Measurements from ENCODE around the gene NPLOC4.

NPLOC4 gene

DNA sequence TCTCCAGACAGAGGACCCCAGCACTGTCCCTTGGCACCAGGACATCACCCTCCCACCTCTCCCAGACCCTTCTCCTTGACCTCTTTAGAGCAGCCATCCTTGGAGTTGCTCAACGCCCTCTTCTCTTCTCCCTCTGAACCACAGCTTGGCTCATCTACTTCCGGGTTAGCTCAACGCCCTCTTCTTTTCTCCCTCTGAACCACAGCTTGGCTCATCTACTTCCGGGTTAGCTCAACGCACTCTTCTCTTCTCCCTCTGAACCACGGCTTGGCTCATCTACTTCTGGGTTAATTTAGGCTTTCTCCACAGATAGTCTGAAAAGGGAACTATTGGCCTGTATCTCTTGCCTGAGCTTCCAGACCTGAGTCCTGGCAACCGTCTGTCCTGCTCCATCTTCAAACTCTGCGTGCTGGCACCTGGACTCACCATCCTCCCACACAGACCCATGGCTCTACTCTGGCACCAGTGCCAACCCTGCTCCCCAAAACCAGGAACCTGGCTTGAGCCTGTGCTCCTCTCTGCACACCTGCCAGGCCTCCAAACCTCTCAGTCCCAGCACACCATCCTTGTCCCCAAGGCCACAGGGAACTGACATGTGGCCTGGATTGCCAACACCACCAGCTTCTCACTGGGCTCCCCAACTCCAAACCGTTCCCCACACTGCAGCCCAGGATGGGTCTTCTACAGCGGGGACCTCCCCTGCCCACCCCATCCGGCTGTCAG is 59.5 kb downstream of the NPLOC4 start:
- TF ChIP-seq, protein P1, sequence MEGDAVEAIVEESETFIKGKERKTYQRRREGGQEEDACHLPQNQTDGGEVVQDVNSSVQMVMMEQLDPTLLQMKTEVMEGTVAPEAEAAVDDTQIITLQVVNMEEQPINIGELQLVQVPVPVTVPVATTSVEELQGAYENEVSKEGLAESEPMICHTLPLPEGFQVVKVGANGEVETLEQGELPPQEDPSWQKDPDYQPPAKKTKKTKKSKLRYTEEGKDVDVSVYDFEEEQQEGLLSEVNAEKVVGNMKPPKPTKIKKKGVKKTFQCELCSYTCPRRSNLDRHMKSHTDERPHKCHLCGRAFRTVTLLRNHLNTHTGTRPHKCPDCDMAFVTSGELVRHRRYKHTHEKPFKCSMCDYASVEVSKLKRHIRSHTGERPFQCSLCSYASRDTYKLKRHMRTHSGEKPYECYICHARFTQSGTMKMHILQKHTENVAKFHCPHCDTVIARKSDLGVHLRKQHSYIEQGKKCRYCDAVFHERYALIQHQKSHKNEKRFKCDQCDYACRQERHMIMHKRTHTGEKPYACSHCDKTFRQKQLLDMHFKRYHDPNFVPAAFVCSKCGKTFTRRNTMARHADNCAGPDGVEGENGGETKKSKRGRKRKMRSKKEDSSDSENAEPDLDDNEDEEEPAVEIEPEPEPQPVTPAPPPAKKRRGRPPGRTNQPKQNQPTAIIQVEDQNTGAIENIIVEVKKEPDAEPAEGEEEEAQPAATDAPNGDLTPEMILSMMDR (IDR thresholded peaks at IDR 0.05; ENCODE audit: control insufficient read depth, extremely low read depth, insufficient read depth) = no peak
- peak overlapping the region; percentile 33 for H3K4me3 ChIP-seq (ENCODE audit: low read depth, low read length)
- DNase-seq (ENCODE audit: low read depth) = no peak

DNA sequence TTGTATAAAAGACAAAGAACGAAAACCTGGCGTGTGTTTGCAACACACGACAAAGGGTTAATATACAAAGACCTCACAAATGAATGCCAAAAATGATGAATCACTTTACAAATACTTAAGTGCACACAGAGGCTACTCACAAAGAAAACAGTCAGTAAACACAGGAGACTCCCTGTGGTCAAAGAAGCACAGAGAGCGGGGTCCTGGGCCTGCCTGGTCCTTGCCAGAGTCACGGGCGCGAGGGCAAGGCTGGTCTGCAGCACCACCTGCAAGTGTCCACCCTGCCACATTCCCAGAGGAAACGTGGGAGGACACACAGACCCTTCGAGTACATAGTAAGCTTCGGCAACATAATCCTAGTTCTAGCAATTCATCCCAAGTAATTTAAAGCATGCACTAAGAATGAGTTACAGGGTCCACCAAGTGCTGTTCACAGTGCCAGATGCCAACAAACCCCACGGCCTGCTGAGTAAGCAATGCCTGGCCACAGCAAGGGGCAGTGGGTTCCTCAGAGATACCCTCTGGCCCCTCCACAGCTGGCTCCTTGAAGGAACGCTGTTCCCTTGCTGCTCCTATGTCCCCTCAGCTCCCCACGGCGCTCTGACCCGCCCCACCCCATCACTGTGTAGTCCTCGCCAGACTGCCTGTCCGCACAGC is 60.2 kb downstream of the NPLOC4 start:
- H3K4me3 ChIP-seq (ENCODE audit: low read depth, low read length) = peak overlapping the region; percentile 33
- TF ChIP-seq, protein P1 (IDR thresholded peaks at IDR 0.05; ENCODE audit: control insufficient read depth, extremely low read depth, insufficient read depth) = no peak
- peak; percentile 84 for DNase-seq (ENCODE audit: low read depth)

DNA sequence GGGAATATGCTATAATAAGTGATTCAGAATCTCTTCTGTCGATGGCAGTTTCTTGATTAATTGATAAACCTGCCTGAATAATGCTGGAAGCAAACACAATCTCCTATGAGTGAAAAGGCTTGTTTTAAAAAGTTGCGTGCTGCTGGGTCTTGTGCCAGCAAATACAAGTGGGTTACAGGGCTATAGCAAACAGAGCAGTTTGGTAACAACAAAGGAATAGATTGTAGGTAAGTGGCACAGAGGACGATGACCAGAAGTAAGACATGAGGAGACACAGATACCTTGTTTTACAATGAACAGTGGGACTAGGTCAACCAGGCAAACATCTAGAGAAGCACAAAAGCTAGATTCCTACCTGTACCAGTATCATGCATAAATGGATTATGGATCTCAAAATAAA is 61.1 kb downstream of the NPLOC4 start:
- H3K4me3 ChIP-seq (ENCODE audit: low read depth, low read length) = peak overlapping the region; percentile 33
- TF ChIP-seq, protein P1 (IDR thresholded peaks at IDR 0.05; ENCODE audit: control insufficient read depth, extremely low read depth, insufficient read depth) = no peak

DNA sequence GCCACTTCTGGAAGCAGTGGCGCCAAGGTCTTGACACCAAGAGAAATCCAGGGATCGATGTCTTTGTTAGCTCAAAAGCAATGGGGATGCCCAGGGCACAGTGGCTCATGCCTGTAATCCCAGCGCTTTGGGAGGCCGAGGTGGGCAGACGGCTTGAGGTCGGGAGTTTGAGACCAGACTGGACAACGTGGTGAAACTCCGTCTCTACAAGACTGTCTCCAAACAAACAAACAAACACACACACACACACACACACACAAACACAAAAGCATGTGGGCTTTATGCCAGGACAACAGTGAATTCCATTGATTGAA is 62.3 kb downstream of the NPLOC4 start:
- TF ChIP-seq, protein P1 (IDR thresholded peaks at IDR 0.05; ENCODE audit: control insufficient read depth, extremely low read depth, insufficient read depth) = no peak
- no peak for DNase-seq (ENCODE audit: low read depth)
- H3K4me3 ChIP-seq (ENCODE audit: low read depth, low read length) = no peak overlapping the region

More for the DNA sequence above, 61.1 kb downstream of the NPLOC4 start:
- no peak for DNase-seq (ENCODE audit: low read depth)

DNA sequence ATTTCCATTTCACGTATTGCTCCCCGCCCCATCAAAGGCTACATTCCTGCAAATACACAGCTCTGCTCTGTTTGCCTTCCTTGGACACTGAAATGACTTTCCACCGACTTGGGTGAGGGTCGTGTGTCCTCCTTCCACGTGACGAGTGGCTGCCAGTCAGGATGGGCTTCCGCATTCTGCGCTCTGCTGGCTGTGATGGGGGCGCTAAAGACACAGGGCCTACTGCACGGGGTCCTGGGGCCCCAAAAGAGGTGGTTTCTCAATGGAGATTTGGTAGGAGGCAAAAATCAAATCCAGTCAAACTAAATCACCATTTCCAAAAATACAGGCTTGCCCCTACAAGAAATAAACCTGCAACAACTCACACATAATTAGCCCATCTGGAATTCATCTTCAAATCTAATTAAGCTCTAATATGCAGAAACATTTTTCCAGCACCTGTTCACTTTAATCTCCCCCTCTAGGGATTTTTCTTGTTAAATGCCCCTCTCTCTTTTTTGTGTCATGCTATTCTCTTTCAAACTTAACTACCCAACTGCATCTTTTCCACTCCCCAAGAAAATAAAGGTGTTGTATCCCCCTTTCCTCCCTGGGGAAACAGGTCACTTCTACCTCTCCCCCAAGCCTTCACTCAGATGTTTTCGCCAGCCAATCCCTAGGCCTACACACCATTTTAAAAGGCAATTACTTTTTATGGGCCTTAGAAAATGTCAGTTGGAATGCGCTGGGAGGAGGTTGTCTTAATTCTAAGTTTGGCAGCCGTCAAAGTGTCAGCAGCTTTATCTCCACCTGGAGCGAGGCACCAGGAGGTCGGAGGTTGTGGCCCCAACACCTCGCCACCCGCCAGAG is 62.9 kb downstream of the NPLOC4 start:
- no peak overlapping the region for H3K4me3 ChIP-seq (ENCODE audit: low read depth, low read length)
- TF ChIP-seq, protein P1 (IDR thresholded peaks at IDR 0.05; ENCODE audit: control insufficient read depth, extremely low read depth, insufficient read depth) = no peak
- DNase-seq (ENCODE audit: low read depth) = no peak

DNA sequence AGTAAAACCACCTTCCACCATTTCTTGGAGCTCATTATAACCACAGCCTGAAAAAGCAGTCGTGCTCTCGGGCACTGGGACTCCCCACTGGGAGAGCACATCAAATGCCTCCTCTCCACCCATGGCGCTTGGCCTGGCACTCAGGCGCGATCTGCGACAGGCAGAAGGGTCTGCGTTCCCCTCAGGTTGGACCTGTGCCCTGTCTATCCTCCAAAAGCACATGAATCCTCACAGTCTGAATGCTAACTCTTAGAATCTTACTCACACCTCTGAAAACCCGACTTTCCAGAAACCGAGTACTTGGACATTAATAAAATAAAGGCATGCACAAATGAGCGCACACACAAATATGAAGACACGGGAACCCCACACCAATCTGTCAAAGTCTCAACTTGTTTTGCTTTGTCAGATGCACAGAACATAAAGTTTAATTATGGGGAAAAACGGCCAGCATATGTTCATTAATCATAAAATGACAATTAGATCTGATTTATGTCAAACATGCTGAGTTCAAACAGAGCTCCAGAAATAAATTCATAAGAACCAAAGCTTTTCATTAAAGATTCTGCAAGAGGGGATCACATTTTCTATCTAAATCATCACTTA is 64.2 kb downstream of the NPLOC4 start:
- DNase-seq (ENCODE audit: low read depth) = no peak
- no peak overlapping the region for H3K4me3 ChIP-seq (ENCODE audit: low read depth, low read length)
- TF ChIP-seq, protein P1 (IDR thresholded peaks at IDR 0.05; ENCODE audit: control insufficient read depth, extremely low read depth, insufficient read depth) = no peak
